GM10248 (cell line): ENCODE measurements around the gene RNH1.

Experiments
- CTCF ChIA-PET: fragments of 300-600 bp; sonication (Branson Sonifier 250); formaldehyde crosslinking; extraction: SDS; loops from one replicate; lab custom pipeline; 2021; ENCODE audit warnings: antibody characterized with exemption; lab: Yijun Ruan, JAX
- POLR2A ChIA-PET: fragments of 350-650 bp; sonication (Branson Sonifier 250); formaldehyde crosslinking; extraction: SDS; loops from one replicate; lab custom pipeline; 2020; ENCODE audit warnings: antibody characterized with exemption; lab: Yijun Ruan, JAX
- DNase-seq: peaks from one replicate; pipeline ENCODE4 v3.0.0; 2012; ENCODE audit errors: extremely low spot score
- TF ChIP-seq, protein P1 (sequence below): IDR thresholded peaks from 2 replicates; pipeline ENCODE4 v1.5.1; 2012; ENCODE audit warnings: mild to moderate bottlenecking, low read depth; ENCODE audit errors: extremely low read depth, missing control alignments, control extremely low read depth

Gene RNH1

DNA sequence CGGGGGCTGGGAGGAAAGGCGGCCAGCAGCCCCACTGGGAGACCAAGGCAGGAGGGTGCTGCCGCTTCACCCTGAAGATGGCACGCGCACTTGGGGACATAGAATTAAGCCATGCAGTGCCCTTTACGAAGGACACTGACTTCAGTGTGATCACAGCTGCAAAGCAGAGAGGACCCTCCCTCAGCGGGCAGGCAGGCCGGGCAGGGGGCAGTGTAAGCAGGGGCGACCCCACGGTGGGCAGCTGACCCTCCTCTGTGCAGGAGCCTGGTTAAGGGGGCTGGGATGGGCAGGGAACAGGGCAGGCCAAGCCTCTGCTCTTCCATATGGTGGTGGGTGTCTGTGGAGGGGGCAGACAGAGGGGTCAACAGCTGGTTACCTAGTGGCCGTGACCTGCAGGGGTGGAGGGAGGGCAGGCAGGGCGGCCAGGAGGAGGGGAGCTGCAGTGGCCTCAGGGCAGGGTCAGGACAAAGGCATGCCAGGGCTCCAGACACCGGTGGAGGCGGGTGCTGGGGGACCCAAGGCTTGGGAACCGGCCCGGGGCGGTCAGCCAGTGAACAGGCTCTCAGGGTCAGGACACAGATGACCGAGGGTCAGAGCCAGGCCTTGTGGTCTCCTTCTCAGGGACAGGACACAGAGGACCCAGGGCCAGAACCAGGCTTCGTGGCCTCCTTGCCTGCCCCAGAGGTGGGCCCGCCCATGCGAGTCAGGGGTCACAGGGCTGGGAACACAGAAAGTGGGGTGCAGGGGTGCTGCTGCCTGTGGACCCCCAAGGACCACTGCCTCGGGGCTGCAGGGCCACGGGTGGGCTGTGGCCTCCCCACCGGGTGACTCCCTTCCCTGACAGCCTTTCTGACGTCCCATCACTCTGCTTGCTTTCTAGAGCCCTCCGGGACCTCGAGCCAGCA is 46.3 kb upstream of the RNH1 start:
- TF ChIP-seq, protein P1, sequence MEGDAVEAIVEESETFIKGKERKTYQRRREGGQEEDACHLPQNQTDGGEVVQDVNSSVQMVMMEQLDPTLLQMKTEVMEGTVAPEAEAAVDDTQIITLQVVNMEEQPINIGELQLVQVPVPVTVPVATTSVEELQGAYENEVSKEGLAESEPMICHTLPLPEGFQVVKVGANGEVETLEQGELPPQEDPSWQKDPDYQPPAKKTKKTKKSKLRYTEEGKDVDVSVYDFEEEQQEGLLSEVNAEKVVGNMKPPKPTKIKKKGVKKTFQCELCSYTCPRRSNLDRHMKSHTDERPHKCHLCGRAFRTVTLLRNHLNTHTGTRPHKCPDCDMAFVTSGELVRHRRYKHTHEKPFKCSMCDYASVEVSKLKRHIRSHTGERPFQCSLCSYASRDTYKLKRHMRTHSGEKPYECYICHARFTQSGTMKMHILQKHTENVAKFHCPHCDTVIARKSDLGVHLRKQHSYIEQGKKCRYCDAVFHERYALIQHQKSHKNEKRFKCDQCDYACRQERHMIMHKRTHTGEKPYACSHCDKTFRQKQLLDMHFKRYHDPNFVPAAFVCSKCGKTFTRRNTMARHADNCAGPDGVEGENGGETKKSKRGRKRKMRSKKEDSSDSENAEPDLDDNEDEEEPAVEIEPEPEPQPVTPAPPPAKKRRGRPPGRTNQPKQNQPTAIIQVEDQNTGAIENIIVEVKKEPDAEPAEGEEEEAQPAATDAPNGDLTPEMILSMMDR: no peak
- ChIA-PET POLR2A (interaction anchor here (0.5 kb wide), 1 partner anchor 88 kb away, joined by 3 read pairs; no protein-coding TSS in a partner anchor), CTCF (interaction anchor here (1.3 to 8.1 kb wide), 5 partner anchors 8 to 172 kb away, joined by 3 to 71 read pairs (median 11); partner anchors contain the start of gene HRAS)
- DNase-seq: no peak

DNA sequence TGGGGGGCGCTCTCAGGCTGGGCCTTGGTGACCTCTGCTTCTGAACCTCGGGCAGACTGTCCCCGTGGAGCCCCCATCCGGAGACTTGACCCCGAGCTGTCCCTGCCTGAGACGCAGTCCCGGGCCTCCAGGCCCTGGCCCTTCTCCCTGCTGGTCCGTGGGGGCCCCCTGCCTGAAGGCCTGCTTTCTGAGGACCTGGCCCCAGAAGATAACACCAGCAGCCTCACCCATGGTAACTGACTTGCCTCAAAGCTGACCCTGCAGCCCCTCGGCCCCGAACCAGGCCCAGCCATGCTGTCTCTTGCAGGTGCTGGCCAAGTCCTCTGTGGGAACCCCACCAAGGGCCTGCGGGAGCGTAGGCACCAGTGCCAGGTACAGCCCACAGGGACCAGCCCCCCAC is 44.6 kb upstream of the RNH1 start:
- TF ChIP-seq, protein P1: no peak
- ChIA-PET POLR2A (no interaction called here), CTCF (interaction anchor here (0.9 to 8.1 kb wide), 2 partner anchors 33 to 173 kb away, joined by 3 to 71 read pairs; no protein-coding TSS in a partner anchor)
- DNase-seq: no peak

DNA sequence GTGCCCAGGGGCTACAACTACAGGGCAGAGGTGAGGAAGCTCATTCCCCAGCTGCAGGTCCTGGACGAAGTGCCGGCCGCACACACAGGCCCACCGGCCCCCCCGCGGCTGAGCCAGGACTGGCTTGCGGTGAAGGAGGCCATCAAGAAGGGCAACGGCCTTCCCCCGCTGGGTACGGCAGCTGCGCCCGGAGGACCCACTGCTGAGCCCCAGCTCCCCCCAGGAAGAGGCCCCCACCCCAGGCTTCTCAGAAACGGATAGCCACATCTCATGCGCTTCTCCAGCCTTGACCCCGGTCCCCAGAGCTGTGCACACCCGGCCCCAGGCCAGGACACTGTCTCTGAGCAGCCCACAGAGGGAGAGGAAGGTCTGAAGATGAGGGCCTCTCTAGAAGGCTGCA is 44.1 kb upstream of the RNH1 start:
- ChIA-PET POLR2A (no interaction called here), CTCF (interaction anchor here (8.1 kb wide), 1 partner anchor 174 kb away, joined by 71 read pairs; no protein-coding TSS in a partner anchor)
- DNase-seq: no peak
- TF ChIP-seq, protein P1: no peak

DNA sequence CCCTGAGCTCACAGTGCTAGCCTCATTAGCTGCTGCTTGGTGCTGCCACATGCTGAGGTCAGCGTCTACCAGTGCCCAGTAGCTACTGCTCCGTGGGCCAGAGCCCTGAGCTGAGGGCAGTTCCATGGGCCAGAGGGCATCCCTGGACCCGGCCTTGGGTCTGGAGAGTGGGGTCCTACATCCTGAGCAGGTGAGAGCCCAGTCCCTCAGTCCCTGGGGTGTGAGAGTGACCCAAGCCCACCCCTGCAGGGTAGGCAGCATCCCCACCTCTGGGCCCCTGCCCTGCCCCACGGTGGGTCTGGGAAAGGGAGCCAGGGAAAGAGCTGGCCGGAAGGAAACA is 43.7 kb upstream of the RNH1 start:
- TF ChIP-seq, protein P1: no peak
- no peak for DNase-seq
- ChIA-PET POLR2A (no interaction called here), CTCF (interaction anchor here (8.1 kb wide), 1 partner anchor 174 kb away, joined by 71 read pairs; no protein-coding TSS in a partner anchor)

DNA sequence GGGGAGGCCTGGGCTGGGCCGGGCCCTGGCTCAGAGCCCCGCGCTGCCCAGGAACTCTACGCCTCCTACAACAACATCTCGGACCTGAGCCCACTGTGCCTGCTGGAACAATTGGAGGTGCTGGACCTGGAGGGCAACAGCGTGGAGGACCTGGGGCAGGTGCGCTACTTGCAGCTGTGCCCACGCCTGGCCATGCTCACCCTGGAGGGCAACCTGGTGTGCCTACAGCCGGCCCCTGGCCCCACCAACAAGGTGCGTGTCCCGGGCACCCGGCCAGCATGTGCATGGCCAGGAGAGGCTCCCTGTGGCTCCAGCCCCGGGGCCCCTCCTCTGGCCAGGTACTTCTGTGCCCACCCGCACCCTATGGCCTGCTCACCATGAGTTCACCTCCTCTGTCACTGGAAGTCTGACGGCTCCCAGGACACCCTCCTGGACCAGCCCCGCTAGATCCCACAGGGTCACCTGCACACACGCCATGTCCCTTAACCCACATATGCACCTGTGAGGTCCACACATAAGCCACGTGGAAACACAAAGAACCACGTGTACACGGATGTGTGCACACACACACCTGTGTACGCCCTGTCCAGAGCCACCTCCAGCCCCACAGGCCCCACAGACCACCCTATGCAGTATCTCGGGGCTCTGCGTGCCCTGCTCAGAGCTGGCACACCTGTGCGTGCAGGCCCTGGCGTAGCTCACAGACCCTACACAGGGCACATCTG is 43.1 kb upstream of the RNH1 start:
- TF ChIP-seq, protein P1: no peak
- no peak for DNase-seq
- CTCF ChIA-PET: interaction anchor here (8.1 kb wide), 1 partner anchor 175 kb away, joined by 71 read pairs; no protein-coding TSS in a partner anchor
- POLR2A ChIA-PET: no interaction called here

DNA sequence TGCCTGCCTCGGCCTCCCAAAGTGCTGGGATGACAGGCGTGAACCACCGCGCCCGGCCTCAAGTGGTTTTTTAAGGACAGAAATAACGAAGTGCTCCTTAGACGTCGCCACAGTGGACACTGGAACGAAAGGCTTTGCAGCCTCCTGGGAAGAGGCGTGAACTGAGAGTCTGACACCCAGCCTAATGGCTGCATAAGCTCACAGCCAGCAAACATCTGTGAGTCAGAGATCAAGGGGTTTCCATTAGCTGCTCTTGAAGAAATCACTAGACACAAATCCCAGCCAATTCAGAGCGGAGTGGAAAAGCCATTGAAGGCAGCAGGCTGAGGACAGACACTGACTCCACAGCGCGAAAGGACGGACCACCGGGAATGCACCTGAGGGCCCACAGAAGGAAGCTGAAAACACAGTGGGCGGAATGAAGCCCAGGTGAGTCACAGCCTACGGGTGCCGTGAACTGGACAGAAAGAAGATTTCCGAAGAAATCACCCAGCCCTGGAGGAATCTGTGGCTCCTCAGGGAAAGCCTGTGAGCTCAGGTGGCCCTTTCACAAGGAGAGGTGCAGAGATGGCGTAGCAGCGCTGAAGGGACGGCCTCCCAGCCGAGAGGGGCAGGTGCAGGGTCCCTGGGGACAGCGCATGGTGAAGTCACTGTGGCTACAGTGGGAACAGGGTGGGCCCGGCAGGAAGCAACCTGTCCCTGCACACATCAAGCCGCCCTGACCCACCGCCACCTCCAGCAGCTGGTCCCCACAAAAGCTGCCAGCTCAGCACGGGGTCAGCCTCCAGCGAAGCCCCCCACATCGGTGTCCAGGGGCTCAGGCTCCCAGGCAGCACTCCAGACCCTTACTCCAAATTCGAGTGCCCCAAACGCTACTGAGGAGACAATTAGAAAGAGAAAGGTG is 41.9 kb upstream of the RNH1 start:
- TF ChIP-seq, protein P1: no peak
- DNase-seq: no peak
- CTCF ChIA-PET: interaction anchor here (0.9 to 1.0 kb wide), 2 partner anchors 13 to 178 kb away, joined by 3 read pairs; partner anchors contain the start of gene HRAS
- POLR2A ChIA-PET: no interaction called here
